NOMO-1 treated with DMSO at 0.1 percent for 48 hours (cell line): Measurements from ENCODE around the gene TTLL7.

Experiments
- DNase-seq: peaks from one replicate; lab custom pipeline; 2025; ENCODE audit not compliant: unreplicated experiment; lab: John Stamatoyannopoulos, UW

Gene TTLL7

DNA sequence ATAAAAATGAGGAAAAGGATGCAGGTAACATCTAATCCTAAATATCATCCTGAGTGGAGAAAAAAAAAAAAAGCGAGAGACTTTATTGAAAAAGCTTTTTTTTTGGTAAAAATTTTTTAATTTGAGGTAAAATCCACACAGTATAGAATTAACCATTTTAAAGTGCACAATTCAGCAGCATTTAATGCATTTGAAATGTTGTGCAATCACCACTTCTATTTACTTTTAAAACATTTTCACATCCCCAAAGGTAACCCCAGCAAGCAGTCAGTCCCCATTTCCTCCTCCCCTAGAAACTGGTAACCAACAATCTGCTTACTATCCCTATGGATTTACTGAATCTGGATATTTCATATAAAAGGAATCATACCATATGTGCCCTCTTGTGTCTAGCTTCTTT is 166.7 kb downstream of the TTLL7 start:
- no peak for DNase-seq

DNA sequence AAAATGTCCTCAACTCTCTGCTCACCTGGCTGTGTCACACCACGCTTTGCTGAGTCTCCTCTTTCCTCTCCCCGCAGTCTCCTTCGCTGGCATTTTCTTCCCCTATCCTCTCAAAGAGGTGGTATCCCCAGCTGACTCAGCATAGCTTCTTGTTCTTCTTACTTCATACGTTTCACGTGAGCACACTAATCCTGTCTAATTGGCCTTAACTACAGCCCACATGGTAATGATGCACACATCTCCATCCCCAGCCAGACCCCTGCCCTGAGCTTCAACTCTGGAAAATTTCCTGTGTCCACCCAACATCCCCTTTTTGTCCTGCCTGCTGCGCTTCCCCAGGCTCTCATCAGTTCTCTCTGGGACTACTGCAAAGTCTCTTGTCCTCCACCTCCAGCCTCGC is 169.8 kb downstream of the TTLL7 start:
- DNase-seq, result no peak

DNA sequence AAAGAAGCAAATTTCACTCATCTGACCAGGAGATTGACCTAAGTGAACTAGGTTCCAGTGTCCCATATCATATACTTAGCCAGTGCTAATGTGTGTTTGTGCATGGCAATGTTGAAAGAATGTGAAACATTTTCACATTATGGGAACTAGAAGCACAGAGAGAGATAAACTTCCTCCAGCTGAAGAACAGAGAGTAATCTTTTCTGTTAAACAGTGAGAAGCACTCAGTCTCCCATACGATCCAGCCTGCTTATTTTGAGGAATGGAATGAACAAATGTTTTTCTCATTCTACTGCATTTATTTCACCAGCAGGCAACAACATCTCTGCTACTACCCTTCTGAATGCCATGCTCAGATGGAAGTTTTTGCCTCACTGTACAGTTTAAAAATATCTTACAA is 170.5 kb downstream of the TTLL7 start:
- no peak for DNase-seq

DNA sequence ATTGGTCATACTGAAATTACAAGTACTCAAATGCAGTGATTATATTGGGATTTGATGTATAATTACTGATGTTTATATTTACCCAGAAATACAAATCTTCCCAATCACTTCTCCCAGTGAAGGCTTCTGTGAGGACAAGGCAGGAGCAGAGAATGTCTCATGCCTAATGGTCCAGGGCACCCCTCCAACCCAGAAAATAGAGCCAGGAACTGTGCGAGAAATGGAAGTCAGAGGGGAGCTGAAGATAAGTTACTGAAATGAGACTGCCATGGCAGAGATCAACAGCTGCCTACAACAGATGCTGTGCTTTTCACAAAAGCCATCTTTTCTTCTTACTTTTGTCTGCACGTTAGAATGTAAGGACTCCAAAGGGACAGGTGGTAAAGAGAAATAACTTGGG is 171.2 kb downstream of the TTLL7 start:
- DNase-seq, result no peak

DNA sequence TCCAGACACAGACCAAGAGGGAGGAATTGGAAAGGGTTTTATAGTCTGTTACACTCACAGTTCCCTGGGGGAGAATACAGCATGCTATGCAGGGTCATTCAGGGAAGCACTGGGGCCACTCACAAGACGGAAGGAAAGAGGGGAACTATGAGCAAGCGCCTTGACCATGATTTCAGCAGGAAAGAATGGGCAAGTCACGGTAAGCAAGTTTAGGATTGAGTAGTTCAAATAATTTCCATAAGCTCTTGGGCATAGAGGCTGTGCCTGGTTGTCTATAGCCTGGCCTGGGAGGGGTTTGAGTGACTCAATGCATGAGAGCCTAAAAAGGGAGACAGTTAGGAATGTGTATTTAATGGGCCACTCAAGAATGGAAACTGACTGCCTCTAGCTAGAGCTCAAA is 176.7 kb downstream of the TTLL7 start:
- no peak for DNase-seq

DNA sequence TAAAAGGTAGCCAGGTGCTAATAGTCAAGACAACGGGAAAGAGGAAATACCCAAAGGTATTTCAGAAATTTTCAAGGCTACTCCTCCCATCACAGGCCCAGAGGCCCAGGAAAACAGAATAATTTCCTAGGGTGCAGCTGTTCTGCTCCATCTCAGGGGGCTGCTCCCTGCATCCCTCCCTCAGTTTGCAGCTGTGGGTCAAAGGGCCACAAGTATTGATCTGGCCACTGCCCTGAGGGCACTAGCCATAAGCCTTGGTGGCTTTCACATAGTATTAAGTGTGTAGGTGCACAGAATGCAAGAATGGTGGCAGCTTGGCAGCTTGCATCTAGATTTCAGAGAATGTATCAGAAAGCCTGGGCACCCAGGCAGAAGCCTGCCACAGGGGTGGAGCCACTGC is 179.5 kb downstream of the TTLL7 start:
- DNase-seq, result no peak

DNA sequence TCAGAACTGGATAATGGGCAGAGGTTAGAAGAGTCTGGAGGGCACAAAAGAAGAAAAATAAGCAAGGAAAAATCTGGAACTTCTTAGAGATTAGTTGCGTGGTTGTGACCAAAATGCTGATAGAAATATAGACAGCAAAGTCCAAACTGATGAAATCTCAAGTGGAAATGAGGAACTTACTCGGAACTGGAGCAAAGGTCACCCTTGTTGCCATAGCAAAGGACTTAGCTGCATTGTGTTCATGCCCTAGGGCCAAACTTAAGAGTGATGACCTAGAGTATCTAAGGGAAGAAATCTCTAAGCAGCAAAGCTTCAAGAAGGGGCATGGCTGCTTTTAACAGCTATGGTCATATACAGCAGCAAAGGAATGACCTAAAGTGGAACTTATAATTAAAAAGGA is 180.0 kb downstream of the TTLL7 start:
- peak; percentile 94 for DNase-seq

DNA sequence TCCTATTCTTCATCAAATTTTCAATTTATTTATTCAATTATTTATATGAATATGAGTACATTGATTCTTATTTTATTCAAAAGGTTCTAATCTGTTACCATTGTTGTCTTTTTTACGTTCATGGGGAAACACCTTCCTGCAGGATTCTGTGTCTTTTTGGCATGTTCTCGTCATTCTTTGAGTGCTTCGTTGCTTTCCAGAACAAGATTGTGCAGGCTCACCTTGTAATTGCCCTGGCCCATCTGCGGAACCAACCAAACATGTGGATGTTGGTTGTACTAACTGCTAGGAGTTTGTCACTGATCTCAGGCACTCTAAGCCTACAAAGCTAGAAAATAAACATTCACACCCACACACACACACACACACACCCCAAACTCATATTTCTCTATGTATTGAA is 182.1 kb downstream of the TTLL7 start:
- DNase-seq, result no peak

DNA sequence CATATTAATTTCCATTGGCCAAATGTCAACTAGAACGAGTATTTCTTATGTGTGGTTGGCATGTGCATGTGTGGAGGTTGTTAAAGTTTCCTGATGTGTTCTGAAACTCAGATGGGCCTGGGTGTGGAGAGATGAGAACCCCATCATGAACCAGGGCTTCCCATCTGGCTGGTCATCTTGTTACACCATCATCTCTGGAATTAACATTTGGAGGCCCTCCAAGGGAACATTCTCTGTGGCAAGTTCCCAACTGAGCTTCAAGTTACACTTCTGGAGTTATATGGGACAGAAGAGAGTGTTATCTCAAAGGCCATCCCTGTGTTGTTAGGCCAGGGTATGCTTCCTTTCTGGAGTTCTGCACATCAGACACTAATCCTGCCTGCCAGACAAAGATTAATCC is 183.6 kb downstream of the TTLL7 start:
- DNase-seq, result no peak
